Esophagus squamous epithelium (tissue), 4 donors: ENCODE results near the gene HOXB9.

Experiments
- CTCF ChIP-seq, 6 experiments: fragments of 450-650 bp in 4 of 6; fragments of 200-600 bp in 2 of 6; sonication (generic) in 2 of 6; IDR thresholded peaks; one replicate each; pipeline ENCODE4 v1.5.1; 2016 to 2019; ENCODE audit warnings: antibody characterized with exemption in 6 of 6, mild to moderate bottlenecking in 4 of 6, moderate library complexity in 4 of 6
- POLR2A ChIP-seq, 4 donors: fragments of 450-650 bp; IDR thresholded peaks; one replicate each; pipeline ENCODE4 v1.6.1; 2017; ENCODE audit warnings: antibody characterized with exemption in 4 of 4, mild to moderate bottlenecking in 4 of 4, moderate library complexity in 3 of 4

- TF ChIP-seq POLR2A (IDR thresholded peaks at IDR 0.05) (no peak), CTCF (IDR thresholded peaks at IDR 0.05) (no peak)
Measured at GRCh38 chr17:48640858-48641180, 14.7 kb upstream of the HOXB9 start.
